Suprapubic skin (tissue), 4 donors: Measurements from ENCODE around the gene DNAJC4. TPM values are rescaled to one million over a fixed set of nuclear protein-coding genes. Genes with fewer than 3 reads are reported as not detected.

Experiments used
- DNase-seq, 2 donors: peaks; one replicate each; pipeline ENCODE4 v3.0.0-alpha.2; 2019; ENCODE audit warnings: low spot score in 2 of 2
- H3K27ac ChIP-seq: fragments of 200-600 bp; sonication (generic); one replicate; pipeline ENCODE4 v1.5.1; 2019
- H3K27me3 ChIP-seq: fragments of 200-600 bp; sonication (generic); one replicate; pipeline ENCODE4 v1.5.1; 2019
- H3K36me3 ChIP-seq: fragments of 200-600 bp; sonication (generic); one replicate; pipeline ENCODE4 v1.5.1; 2019
- H3K4me1 ChIP-seq: fragments of 200-600 bp; sonication (generic); one replicate; pipeline ENCODE4 v1.5.1; 2019
- H3K4me3 ChIP-seq: fragments of 200-600 bp; sonication (generic); one replicate; pipeline ENCODE4 v1.5.1; 2019; ENCODE audit warnings: mild to moderate bottlenecking
- H3K9me3 ChIP-seq: fragments of 200-600 bp; sonication (generic); one replicate; pipeline ENCODE4 v1.5.1; 2019
- EP300 ChIP-seq: sonication (generic); formaldehyde crosslinking; IDR thresholded peaks from one replicate; pipeline ENCODE4 v1.6.1; 2017; ENCODE audit warnings: antibody characterized with exemption
- POLR2A ChIP-seq, 2 donors: fragments of 450-650 bp; IDR thresholded peaks; one replicate each; pipeline ENCODE4 v1.6.1; 2017; ENCODE audit warnings: antibody characterized with exemption in 2 of 2, mild to moderate bottlenecking in 2 of 2, moderate library complexity in 2 of 2
- POLR2AphosphoS5 ChIP-seq, 3 donors: sonication (generic); formaldehyde crosslinking; IDR thresholded peaks; one replicate each; pipeline ENCODE4 v1.6.1; 2017; ENCODE audit warnings: antibody characterized with exemption in 3 of 3
- WGBS: methylation state at CpG from one replicate; pipeline ENCODE4 v1.1.5; 2018; 5-methylcytosine and 5-hydroxymethylcytosine counted together
- total RNA-seq, 4 donors: library from RNA; depleted of rRNA; stranded (reverse); fragments of >200 nt; gene quantifications; one replicate each; pipeline ENCODE4 v1.1.0, GENCODE V29; 2016
- TF ChIP-seq, protein P1 (sequence below), 2 donors: fragments of 200-600 bp in 1 of 2; fragments of 450-650 bp in 1 of 2; sonication (generic) in 1 of 2; IDR thresholded peaks; one replicate each; pipeline ENCODE4 v1.5.1; 2016 to 2019; ENCODE audit warnings: antibody characterized with exemption in 2 of 2, mild to moderate bottlenecking in 1 of 2, moderate library complexity in 1 of 2

The DNAJC4 gene
- total RNA-seq, 4 donors from 2014 or later: 26.9 to 55.1 (median 37.3) TPM

DNA sequence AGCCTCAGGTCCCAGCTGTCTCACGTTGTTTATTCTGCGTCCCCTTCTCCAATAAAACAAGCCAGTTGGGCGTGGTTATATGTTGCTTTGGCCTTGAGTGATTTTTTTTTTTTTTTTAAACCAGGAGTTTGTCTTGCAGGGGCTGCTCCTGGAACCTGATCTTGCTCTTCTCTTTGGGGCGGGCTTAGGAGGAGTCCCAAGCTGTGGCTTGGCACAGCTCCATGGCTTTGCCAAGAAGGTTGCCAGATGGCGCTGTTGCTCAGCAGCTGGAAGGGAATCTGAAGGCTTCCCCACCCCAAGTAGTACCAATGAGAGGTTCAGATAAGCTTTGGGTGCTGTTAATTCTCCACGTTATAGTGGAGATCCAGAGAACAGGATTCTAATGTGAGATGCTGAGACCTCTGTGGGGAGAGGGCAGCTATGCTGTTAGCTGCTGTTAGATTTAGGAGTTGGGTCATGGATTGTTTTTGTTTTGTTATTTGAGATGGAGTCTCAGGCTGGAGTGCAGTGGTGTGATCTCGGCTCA lies 25.8 kb upstream of the DNAJC4 start:
- no peak for TF ChIP-seq POLR2A (IDR thresholded peaks at IDR 0.05)
- TF ChIP-seq POLR2AphosphoS5 (IDR thresholded peaks at IDR 0.05): peak in 2 of 3 donors; percentile 40 to 55
- TF ChIP-seq, protein P1, sequence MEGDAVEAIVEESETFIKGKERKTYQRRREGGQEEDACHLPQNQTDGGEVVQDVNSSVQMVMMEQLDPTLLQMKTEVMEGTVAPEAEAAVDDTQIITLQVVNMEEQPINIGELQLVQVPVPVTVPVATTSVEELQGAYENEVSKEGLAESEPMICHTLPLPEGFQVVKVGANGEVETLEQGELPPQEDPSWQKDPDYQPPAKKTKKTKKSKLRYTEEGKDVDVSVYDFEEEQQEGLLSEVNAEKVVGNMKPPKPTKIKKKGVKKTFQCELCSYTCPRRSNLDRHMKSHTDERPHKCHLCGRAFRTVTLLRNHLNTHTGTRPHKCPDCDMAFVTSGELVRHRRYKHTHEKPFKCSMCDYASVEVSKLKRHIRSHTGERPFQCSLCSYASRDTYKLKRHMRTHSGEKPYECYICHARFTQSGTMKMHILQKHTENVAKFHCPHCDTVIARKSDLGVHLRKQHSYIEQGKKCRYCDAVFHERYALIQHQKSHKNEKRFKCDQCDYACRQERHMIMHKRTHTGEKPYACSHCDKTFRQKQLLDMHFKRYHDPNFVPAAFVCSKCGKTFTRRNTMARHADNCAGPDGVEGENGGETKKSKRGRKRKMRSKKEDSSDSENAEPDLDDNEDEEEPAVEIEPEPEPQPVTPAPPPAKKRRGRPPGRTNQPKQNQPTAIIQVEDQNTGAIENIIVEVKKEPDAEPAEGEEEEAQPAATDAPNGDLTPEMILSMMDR (IDR thresholded peaks at IDR 0.05): peak; percentile 70 to 72
- no peak for TF ChIP-seq EP300
- H3K4me1 ChIP-seq: peaks cover 36% of the 10 kb centered on the region
- no peaks in the 10 kb centered on the region for H3K9me3 ChIP-seq
- H3K36me3 ChIP-seq: peaks cover 54% of the 10 kb centered on the region
- no peak overlapping the region for H3K27ac ChIP-seq
- DNase-seq: peak; percentile 90
- no peaks in the 10 kb centered on the region for H3K27me3 ChIP-seq
- 22% methylated on average over 7 of the region's 7 CpGs for WGBS
- no peak overlapping the region for H3K4me3 ChIP-seq

DNA sequence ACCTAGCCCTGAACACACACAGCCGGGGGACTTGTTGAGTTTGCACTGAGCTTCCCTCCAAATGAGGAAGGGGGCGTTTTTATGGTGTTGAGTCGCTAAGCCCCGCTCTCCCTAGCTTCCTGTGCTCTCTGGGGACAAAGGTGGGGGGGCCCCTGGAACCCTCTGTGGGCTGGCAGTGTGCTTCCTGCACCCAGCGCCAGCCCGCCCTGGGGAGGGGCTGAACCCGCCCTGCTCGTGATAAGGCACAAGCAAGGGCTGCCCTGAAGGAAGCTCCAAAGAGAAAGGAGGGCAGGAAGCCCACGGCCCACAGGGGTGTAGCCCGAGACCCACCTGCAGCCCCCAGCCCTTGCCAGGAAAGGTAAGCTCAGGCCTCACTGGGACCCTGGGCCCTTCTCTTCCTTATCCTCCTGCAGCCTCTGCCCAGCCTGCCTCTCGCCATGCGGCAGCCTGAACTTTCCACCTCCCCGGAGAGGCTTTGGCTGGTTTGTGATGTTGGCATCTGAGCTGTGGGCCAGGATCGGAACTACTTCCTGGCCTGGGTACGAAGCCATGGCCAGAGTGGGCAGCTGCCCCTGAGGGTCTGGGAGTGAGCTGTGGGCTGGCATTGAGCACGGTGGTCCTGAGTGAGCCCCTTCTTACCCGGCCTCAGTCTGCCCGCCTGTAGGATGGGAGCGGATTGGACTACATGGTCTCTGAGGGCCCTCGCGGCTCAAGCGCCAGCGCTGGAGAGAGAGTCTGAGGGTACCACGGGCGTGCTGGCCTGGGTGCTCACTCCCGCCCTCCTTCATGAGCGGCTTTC lies 23.7 kb upstream of the DNAJC4 start, which contains the start of gene FERMT3:
FERMT3 (plus strand) TSS at position 265 of the 799 bp plus-strand sequence. CDS start 644 bp downstream, outside the sequence.
- peaks cover 40% of the 10 kb centered on the region for H3K36me3 ChIP-seq
- H3K4me1 ChIP-seq: peaks cover 36% of the 10 kb centered on the region
- H3K27me3 ChIP-seq: no peaks in the 10 kb centered on the region
- no peak for TF ChIP-seq POLR2A (IDR thresholded peaks at IDR 0.05)
- no peak for TF ChIP-seq EP300
- TF ChIP-seq, protein P1 (IDR thresholded peaks at IDR 0.05): no peak
- no peak for TF ChIP-seq POLR2AphosphoS5 (IDR thresholded peaks at IDR 0.05)
- H3K27ac ChIP-seq: peak within 1 kb of the TSS; percentile 81
- peak in 1 of 2 donors; percentile 74 for DNase-seq
- peak within 1 kb of the TSS; percentile 45 for H3K4me3 ChIP-seq
- 59% methylated on average over 11 of the region's 27 CpGs for WGBS
- no peaks in the 10 kb centered on the region for H3K9me3 ChIP-seq

DNA sequence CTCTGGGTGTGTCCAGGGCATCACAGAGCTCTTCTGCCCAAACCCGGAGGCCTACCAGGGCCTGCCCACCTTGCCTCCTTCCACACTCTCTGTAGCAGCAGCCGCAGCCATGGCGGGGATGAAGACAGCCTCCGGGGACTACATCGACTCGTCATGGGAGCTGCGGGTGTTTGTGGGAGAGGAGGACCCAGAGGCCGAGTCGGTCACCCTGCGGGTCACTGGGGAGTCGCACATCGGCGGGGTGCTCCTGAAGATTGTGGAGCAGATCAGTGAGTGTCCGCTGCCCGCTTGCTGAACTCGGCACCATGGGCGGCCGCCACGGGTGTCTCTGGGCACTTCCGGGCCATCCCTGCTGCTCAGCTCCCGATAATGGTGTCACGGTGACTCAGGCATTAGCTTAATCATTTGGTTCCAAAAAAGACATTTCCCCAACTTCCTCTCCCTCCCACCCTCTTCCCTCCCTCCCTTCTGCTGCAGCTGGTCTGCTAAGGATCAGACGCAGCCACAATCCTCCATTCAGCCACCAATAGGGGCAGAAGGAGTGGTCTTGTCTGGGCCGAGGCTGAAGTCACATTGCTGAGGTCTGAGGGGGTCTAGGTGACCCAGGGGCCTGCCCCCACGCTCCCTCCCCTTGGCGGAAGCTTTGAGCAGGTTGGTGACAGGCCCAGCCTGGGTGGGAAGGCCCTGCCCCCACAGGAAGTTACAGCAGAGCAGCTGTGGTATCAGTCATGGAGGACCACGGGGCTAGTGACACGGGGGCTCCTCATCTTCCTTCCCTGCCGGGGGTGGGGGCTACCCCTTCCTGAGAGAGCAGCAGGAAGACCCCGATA lies 22.9 kb upstream of the DNAJC4 start:
- DNase-seq: peak in 1 of 2 donors; percentile 81
- peak overlapping the region; percentile 81 for H3K27ac ChIP-seq
- 44% methylated on average over 27 of the region's 30 CpGs for WGBS
- H3K27me3 ChIP-seq: no peaks in the 10 kb centered on the region
- peaks cover 36% of the 10 kb centered on the region for H3K4me1 ChIP-seq
- peak overlapping the region; percentile 45 for H3K4me3 ChIP-seq
- TF ChIP-seq POLR2A (IDR thresholded peaks at IDR 0.05): peak in 1 of 2 donors; percentile 22
- TF ChIP-seq EP300: no peak
- H3K9me3 ChIP-seq: no peaks in the 10 kb centered on the region
- H3K36me3 ChIP-seq: peaks cover 32% of the 10 kb centered on the region

DNA sequence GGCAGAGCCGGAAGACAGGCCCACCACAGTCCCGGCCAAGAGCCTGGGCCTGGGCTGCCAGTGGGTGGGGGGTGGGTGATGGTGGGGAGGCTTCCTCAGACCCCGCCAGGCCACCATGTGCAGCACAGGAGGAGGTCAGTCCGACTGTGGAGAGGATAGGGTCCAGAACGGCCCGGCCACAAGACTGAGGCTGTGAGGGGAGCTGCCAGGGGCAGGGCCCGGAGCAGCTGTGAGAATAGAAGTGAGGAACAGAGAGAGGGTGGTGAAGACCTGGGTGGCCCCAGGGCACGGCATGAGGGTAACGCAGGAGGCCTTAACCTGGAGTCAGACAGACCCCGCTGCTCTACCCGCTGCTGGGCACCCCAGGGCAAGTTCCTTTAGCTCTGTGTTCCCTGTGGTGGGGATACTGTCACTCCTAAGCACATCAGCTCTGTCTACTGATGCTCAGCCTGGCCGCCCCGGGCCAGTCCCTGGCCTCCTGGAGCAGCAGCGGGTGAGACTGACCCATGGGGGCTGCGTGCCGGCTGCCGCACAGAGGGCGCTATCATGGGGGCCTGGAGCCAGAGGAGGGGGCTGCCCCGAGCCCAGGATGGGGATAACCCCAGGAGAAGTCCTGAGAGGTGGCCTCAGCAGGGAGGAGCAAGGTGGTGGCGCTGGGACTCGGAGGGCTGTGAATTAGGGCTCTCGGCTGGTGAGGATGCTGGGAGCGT lies 22.1 kb upstream of the DNAJC4 start:
- H3K36me3 ChIP-seq: peaks cover 24% of the 10 kb centered on the region

More for the DNA sequence above, 22.1 kb upstream of the DNAJC4 start:
- TF ChIP-seq, protein P1 (IDR thresholded peaks at IDR 0.05): no peak
- TF ChIP-seq POLR2AphosphoS5 (IDR thresholded peaks at IDR 0.05) (no peak), POLR2A (IDR thresholded peaks at IDR 0.05) (no peak), EP300 (no peak)
- 78% methylated on average over 21 of the region's 23 CpGs for WGBS
- peak overlapping the region; percentile 45 for H3K4me3 ChIP-seq
- H3K4me1 ChIP-seq: peaks cover 36% of the 10 kb centered on the region
- peak overlapping the region; percentile 81 for H3K27ac ChIP-seq
- no peaks in the 10 kb centered on the region for H3K9me3 ChIP-seq
- no peaks in the 10 kb centered on the region for H3K27me3 ChIP-seq
- DNase-seq: no peak
